ENCODE data around the gene ZNF407. TPM values are rescaled to one million over a fixed set of nuclear protein-coding genes. Genes with fewer than 3 reads are reported as not detected.

ZNF407 gene
- total RNA-seq, 2 donors from 2014 or later, result 11.7 to 22.2 TPM

DNA sequence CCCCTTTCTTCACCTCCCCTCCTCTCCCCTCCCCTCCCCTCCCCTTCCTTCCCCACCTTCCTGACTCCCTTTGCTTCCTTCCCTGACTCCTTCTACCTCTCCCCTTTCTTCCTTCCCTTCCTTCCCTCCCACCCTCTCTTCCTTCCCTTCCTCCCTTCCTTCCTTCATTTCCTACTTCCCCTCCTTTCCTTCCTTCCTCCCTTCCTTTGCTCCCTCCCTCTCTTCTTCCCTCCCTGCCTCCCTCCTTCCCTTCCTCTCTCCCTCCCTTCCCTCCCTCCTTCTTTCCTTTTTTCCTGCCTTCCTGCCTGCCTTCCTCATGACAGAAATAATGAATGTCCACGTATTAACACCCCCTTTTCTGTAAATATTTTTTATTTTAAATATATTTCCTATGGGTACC is 260.2 kb downstream of the ZNF407 start:
- intact Hi-C loops (cut with DNase I), result no loop called here
- no peaks in the 10 kb centered on the region for H3K9me3 ChIP-seq
- H3K27ac ChIP-seq, result no peak overlapping the region
- TF ChIP-seq POLR2A (IDR thresholded peaks at IDR 0.05) (no peak), POLR2AphosphoS5 (IDR thresholded peaks at IDR 0.05) (no peak)
- TF ChIP-seq, protein P1, sequence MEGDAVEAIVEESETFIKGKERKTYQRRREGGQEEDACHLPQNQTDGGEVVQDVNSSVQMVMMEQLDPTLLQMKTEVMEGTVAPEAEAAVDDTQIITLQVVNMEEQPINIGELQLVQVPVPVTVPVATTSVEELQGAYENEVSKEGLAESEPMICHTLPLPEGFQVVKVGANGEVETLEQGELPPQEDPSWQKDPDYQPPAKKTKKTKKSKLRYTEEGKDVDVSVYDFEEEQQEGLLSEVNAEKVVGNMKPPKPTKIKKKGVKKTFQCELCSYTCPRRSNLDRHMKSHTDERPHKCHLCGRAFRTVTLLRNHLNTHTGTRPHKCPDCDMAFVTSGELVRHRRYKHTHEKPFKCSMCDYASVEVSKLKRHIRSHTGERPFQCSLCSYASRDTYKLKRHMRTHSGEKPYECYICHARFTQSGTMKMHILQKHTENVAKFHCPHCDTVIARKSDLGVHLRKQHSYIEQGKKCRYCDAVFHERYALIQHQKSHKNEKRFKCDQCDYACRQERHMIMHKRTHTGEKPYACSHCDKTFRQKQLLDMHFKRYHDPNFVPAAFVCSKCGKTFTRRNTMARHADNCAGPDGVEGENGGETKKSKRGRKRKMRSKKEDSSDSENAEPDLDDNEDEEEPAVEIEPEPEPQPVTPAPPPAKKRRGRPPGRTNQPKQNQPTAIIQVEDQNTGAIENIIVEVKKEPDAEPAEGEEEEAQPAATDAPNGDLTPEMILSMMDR (IDR thresholded peaks at IDR 0.05), result no peak
- no peak for DNase-seq (ENCODE audit: low spot score)
- WGBS, result 90% methylated on average over 1 of the region's 1 CpG
- no peaks in the 10 kb centered on the region for H3K36me3 ChIP-seq
- H3K4me1 ChIP-seq (replicated peaks), result no peaks in the 10 kb centered on the region
- H3K4me3 ChIP-seq, result no peak overlapping the region
- no peaks in the 10 kb centered on the region for H3K27me3 ChIP-seq (replicated peaks; ENCODE audit: insufficient read depth)

GRCh38 chr18:74861154-74861553 is 263.5 kb downstream of the ZNF407 start:
- no peaks in the 10 kb centered on the region for H3K9me3 ChIP-seq
- WGBS, result 61% methylated on average over 4 of the region's 4 CpGs
- TF ChIP-seq POLR2AphosphoS5 (IDR thresholded peaks at IDR 0.05) (no peak), POLR2A (IDR thresholded peaks at IDR 0.05) (no peak)
- TF ChIP-seq, protein P1 (IDR thresholded peaks at IDR 0.05), result no peak
- no peak overlapping the region for H3K4me3 ChIP-seq
- DNase-seq (ENCODE audit: low spot score), result no peak
- intact Hi-C loops (cut with DNase I), result no loop called here
- no peak overlapping the region for H3K27ac ChIP-seq
- no peaks in the 10 kb centered on the region for H3K27me3 ChIP-seq (replicated peaks; ENCODE audit: insufficient read depth)
- no peaks in the 10 kb centered on the region for H3K4me1 ChIP-seq (replicated peaks)
- no peaks in the 10 kb centered on the region for H3K36me3 ChIP-seq

DNA sequence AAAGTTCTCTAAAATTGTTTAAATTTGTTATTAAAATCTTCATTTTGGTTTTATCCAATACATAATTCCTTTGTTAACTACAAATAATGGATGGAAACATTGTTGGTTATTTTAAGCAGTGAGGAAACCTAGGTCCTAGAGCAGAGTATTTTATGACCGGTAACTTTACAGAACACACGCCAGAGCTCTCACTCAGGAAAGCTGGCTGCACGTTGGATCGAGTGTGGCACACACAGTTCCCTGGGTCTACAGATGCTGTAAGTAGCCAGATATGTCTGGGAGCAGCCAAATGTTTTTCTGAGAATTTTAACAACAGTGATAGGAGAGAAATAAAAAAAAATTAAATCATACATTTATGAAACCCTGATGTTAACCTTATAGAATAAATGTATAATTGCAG is 264.4 kb downstream of the ZNF407 start:
- Histone ChIP-seq H3K27me3 (replicated peaks; ENCODE audit: insufficient read depth) (no peaks in the 10 kb centered on the region), H3K36me3 (no peaks in the 10 kb centered on the region), H3K9me3 (no peaks in the 10 kb centered on the region), H3K4me1 (replicated peaks) (no peaks in the 10 kb centered on the region), H3K4me3 (no peak overlapping the region), H3K27ac (no peak overlapping the region)
- 56% methylated on average over 4 of the region's 4 CpGs for WGBS
- TF ChIP-seq POLR2A (IDR thresholded peaks at IDR 0.05) (no peak), POLR2AphosphoS5 (IDR thresholded peaks at IDR 0.05) (no peak)
- TF ChIP-seq, protein P1 (IDR thresholded peaks at IDR 0.05), result no peak
- DNase-seq (ENCODE audit: low spot score), result no peak
- intact Hi-C loops (cut with DNase I), result no loop called here

DNA sequence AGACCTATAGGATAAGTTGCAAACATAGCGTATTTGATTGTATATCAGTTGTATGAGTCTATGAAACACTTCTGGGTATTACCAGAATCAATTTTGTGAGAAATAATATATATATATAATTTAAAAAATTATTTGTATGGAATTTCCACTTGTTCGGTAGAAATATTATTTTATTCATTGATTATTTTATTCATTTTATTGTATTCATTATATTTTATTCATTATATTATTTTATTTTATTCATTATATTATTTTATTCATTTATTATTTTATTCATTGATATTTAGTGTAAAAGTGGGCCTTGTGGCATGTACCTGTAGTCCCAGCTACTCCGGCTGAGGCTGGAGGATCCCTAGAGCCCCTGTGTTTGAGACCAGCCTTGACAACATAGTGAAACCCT is 268.9 kb downstream of the ZNF407 start:
- TF ChIP-seq, protein P1 (IDR thresholded peaks at IDR 0.05), result no peak
- TF ChIP-seq POLR2A (IDR thresholded peaks at IDR 0.05), result no peak
- TF ChIP-seq POLR2AphosphoS5 (IDR thresholded peaks at IDR 0.05), result no peak
- intact Hi-C loops (cut with DNase I), result no loop called here

GRCh38 chr18:74868461-74868860 is 270.8 kb downstream of the ZNF407 start:
- no peak for DNase-seq (ENCODE audit: low spot score)
- intact Hi-C loops (cut with DNase I), result no loop called here
- 90% methylated on average over 4 of the region's 4 CpGs for WGBS
- no peak overlapping the region for H3K27ac ChIP-seq
- no peaks in the 10 kb centered on the region for H3K4me1 ChIP-seq (replicated peaks)
- H3K27me3 ChIP-seq (replicated peaks; ENCODE audit: insufficient read depth), result no peaks in the 10 kb centered on the region
- H3K4me3 ChIP-seq, result no peak overlapping the region
- TF ChIP-seq, protein P1 (IDR thresholded peaks at IDR 0.05), result no peak
- TF ChIP-seq POLR2A (IDR thresholded peaks at IDR 0.05) (no peak), POLR2AphosphoS5 (IDR thresholded peaks at IDR 0.05) (no peak)
- H3K9me3 ChIP-seq, result no peaks in the 10 kb centered on the region
- no peaks in the 10 kb centered on the region for H3K36me3 ChIP-seq

More for the DNA sequence above, 268.9 kb downstream of the ZNF407 start:
- 97% methylated on average over 3 of the region's 3 CpGs for WGBS
- Histone ChIP-seq H3K4me3 (no peak overlapping the region), H3K27me3 (replicated peaks; ENCODE audit: insufficient read depth) (no peaks in the 10 kb centered on the region), H3K9me3 (no peaks in the 10 kb centered on the region), H3K27ac (no peak overlapping the region), H3K36me3 (no peaks in the 10 kb centered on the region), H3K4me1 (replicated peaks) (no peaks in the 10 kb centered on the region)
- no peak for DNase-seq (ENCODE audit: low spot score)
